ENCODE data around the gene MIAT.

Gene MIAT

GRCh38 chr22:26614322-26614721 lies 43.1 kb upstream of the MIAT start:
- no peak for DNase-seq (ENCODE audit: low read depth, low spot score)
- Histone ChIP-seq H3K4me1 (ENCODE audit: insufficient read depth, insufficient read length) (peaks cover 11% of the 10 kb centered on the region), H3K36me3 (ENCODE audit: insufficient read depth, insufficient read length, low read length) (no peaks in the 10 kb centered on the region), H3K9me3 (ENCODE audit: insufficient read depth, low read length) (no peaks in the 10 kb centered on the region), H3K4me3 (ENCODE audit: insufficient read length, low read depth) (no peak overlapping the region), H3K27me3 (ENCODE audit: insufficient read depth, insufficient read length) (peaks cover 2% of the 10 kb centered on the region), H3K9ac (ENCODE audit: insufficient read length, low read depth) (no peak overlapping the region)
- TF ChIP-seq ZNF274 (IDR thresholded peaks at IDR 0.05; ENCODE audit: low read depth, low read length) (no peak), SUZ12 (IDR thresholded peaks at IDR 0.05; ENCODE audit: extremely low read depth, insufficient read depth, insufficient read length) (no peak), YY1 (IDR thresholded peaks at IDR 0.05; ENCODE audit: insufficient read depth, insufficient read length) (no peak)

- Histone ChIP-seq H3K4me3 (ENCODE audit: insufficient read length, low read depth) (no peak overlapping the region), H3K27me3 (ENCODE audit: insufficient read depth, insufficient read length) (peaks cover 2% of the 10 kb centered on the region), H3K9me3 (ENCODE audit: insufficient read depth, low read length) (no peaks in the 10 kb centered on the region), H3K4me1 (ENCODE audit: insufficient read depth, insufficient read length) (peaks cover 11% of the 10 kb centered on the region), H3K9ac (ENCODE audit: insufficient read length, low read depth) (no peak overlapping the region), H3K36me3 (ENCODE audit: insufficient read depth, insufficient read length, low read length) (no peaks in the 10 kb centered on the region)
- DNase-seq (ENCODE audit: low read depth, low spot score), result no peak
- TF ChIP-seq YY1 (IDR thresholded peaks at IDR 0.05; ENCODE audit: insufficient read depth, insufficient read length), result no peak
Observed at GRCh38 chr22:26615149-26615548, 42.2 kb upstream of the MIAT start.

- Histone ChIP-seq H3K9ac (ENCODE audit: insufficient read length, low read depth) (no peak overlapping the region), H3K4me1 (ENCODE audit: insufficient read depth, insufficient read length) (peaks cover 11% of the 10 kb centered on the region)
Observed at GRCh38 chr22:26615830-26616435, 41.5 kb upstream of the MIAT start.

GRCh38 chr22:26616650-26617049 lies 40.7 kb upstream of the MIAT start:
- Histone ChIP-seq H3K4me1 (ENCODE audit: insufficient read depth, insufficient read length) (peaks cover 11% of the 10 kb centered on the region), H3K4me3 (ENCODE audit: insufficient read length, low read depth) (no peak overlapping the region), H3K36me3 (ENCODE audit: insufficient read depth, insufficient read length, low read length) (no peaks in the 10 kb centered on the region), H3K9ac (ENCODE audit: insufficient read length, low read depth) (no peak overlapping the region), H3K9me3 (ENCODE audit: insufficient read depth, low read length) (no peaks in the 10 kb centered on the region), H3K27me3 (ENCODE audit: insufficient read depth, insufficient read length) (peaks cover 2% of the 10 kb centered on the region)
- DNase-seq (ENCODE audit: low read depth, low spot score), result no peak
- TF ChIP-seq YY1 (IDR thresholded peaks at IDR 0.05; ENCODE audit: insufficient read depth, insufficient read length) (no peak), ZNF274 (IDR thresholded peaks at IDR 0.05; ENCODE audit: low read depth, low read length) (no peak), SUZ12 (IDR thresholded peaks at IDR 0.05; ENCODE audit: extremely low read depth, insufficient read depth, insufficient read length) (no peak)

More at GRCh38 chr22:26615830-26616435, 41.5 kb upstream of the MIAT start:
- DNase-seq (ENCODE audit: low read depth, low spot score), result no peak
- no peaks in the 10 kb centered on the region for H3K9me3 ChIP-seq (ENCODE audit: insufficient read depth, low read length)
- TF ChIP-seq ZNF274 (IDR thresholded peaks at IDR 0.05; ENCODE audit: low read depth, low read length) (no peak), SUZ12 (IDR thresholded peaks at IDR 0.05; ENCODE audit: extremely low read depth, insufficient read depth, insufficient read length) (no peak), YY1 (IDR thresholded peaks at IDR 0.05; ENCODE audit: insufficient read depth, insufficient read length) (no peak)
- H3K36me3 ChIP-seq (ENCODE audit: insufficient read depth, insufficient read length, low read length), result no peaks in the 10 kb centered on the region
- H3K27me3 ChIP-seq (ENCODE audit: insufficient read depth, insufficient read length), result peaks cover 2% of the 10 kb centered on the region
- H3K4me3 ChIP-seq (ENCODE audit: insufficient read length, low read depth), result no peak overlapping the region

GRCh38 chr22:26617271-26618199 lies 39.9 kb upstream of the MIAT start, which contains the start of gene CRYBB1:
Gene CRYBB1, minus strand, starts transcription at chr22:26618027. Its CDS starts 1,708 bp downstream, at chr22:26616319.
- no peak for TF ChIP-seq ZNF274 (IDR thresholded peaks at IDR 0.05; ENCODE audit: low read depth, low read length)
- TF ChIP-seq YY1 (IDR thresholded peaks at IDR 0.05; ENCODE audit: insufficient read depth, insufficient read length), result no peak
- no peak for TF ChIP-seq SUZ12 (IDR thresholded peaks at IDR 0.05; ENCODE audit: extremely low read depth, insufficient read depth, insufficient read length)
- H3K9me3 ChIP-seq (ENCODE audit: insufficient read depth, low read length), result no peaks in the 10 kb centered on the region
- H3K36me3 ChIP-seq (ENCODE audit: insufficient read depth, insufficient read length, low read length), result no peaks in the 10 kb centered on the region
- DNase-seq (ENCODE audit: low read depth, low spot score), result no peak
- peaks cover 11% of the 10 kb centered on the region for H3K4me1 ChIP-seq (ENCODE audit: insufficient read depth, insufficient read length)
- H3K4me3 ChIP-seq (ENCODE audit: insufficient read length, low read depth), result no peak within 1 kb of the TSS
- H3K27me3 ChIP-seq (ENCODE audit: insufficient read depth, insufficient read length), result peaks cover 2% of the 10 kb centered on the region
- H3K9ac ChIP-seq (ENCODE audit: insufficient read length, low read depth), result no peak within 1 kb of the TSS

- no peaks in the 10 kb centered on the region for H3K27me3 ChIP-seq (ENCODE audit: insufficient read depth, insufficient read length)
- TF ChIP-seq YY1 (IDR thresholded peaks at IDR 0.05; ENCODE audit: insufficient read depth, insufficient read length) (no peak), ZNF274 (IDR thresholded peaks at IDR 0.05; ENCODE audit: low read depth, low read length) (no peak), SUZ12 (IDR thresholded peaks at IDR 0.05; ENCODE audit: extremely low read depth, insufficient read depth, insufficient read length) (no peak)
- H3K9ac ChIP-seq (ENCODE audit: insufficient read length, low read depth), result no peak overlapping the region
- DNase-seq (ENCODE audit: low read depth, low spot score), result no peak
- H3K4me3 ChIP-seq (ENCODE audit: insufficient read length, low read depth), result no peak overlapping the region
- no peaks in the 10 kb centered on the region for H3K9me3 ChIP-seq (ENCODE audit: insufficient read depth, low read length)
- H3K4me1 ChIP-seq (ENCODE audit: insufficient read depth, insufficient read length), result peaks cover 6% of the 10 kb centered on the region
- no peaks in the 10 kb centered on the region for H3K36me3 ChIP-seq (ENCODE audit: insufficient read depth, insufficient read length, low read length)
Observed at GRCh38 chr22:26618455-26618854, 38.9 kb upstream of the MIAT start.

GRCh38 chr22:26619510-26619909 lies 37.9 kb upstream of the MIAT start:
- TF ChIP-seq SUZ12 (IDR thresholded peaks at IDR 0.05; ENCODE audit: extremely low read depth, insufficient read depth, insufficient read length) (no peak), ZNF274 (IDR thresholded peaks at IDR 0.05; ENCODE audit: low read depth, low read length) (no peak), YY1 (IDR thresholded peaks at IDR 0.05; ENCODE audit: insufficient read depth, insufficient read length) (no peak)
- H3K9ac ChIP-seq (ENCODE audit: insufficient read length, low read depth), result no peak overlapping the region
- H3K4me3 ChIP-seq (ENCODE audit: insufficient read length, low read depth), result no peak overlapping the region
- H3K36me3 ChIP-seq (ENCODE audit: insufficient read depth, insufficient read length, low read length), result no peaks in the 10 kb centered on the region
- no peak for DNase-seq (ENCODE audit: low read depth, low spot score)
- peaks cover 6% of the 10 kb centered on the region for H3K4me1 ChIP-seq (ENCODE audit: insufficient read depth, insufficient read length)
- H3K27me3 ChIP-seq (ENCODE audit: insufficient read depth, insufficient read length), result no peaks in the 10 kb centered on the region
- H3K9me3 ChIP-seq (ENCODE audit: insufficient read depth, low read length), result no peaks in the 10 kb centered on the region
